CD4-positive, alpha-beta T cell treated with Interleukin-2 at 100 ng/mL for 4 hours (primary cell): ENCODE results near the gene DLST.
A peak's percentile ranks its signal among the peaks of the same experiment; 100 is the strongest.

Experiments used
- DNase-seq: peaks from one replicate; pipeline ENCODE4 v3.0.0-alpha.2; 2020; ENCODE audit warnings: low spot score

DLST gene

GRCh38 chr14:74896400-74896799, 14.7 kb downstream of the DLST start:
- no peak for DNase-seq

DNA sequence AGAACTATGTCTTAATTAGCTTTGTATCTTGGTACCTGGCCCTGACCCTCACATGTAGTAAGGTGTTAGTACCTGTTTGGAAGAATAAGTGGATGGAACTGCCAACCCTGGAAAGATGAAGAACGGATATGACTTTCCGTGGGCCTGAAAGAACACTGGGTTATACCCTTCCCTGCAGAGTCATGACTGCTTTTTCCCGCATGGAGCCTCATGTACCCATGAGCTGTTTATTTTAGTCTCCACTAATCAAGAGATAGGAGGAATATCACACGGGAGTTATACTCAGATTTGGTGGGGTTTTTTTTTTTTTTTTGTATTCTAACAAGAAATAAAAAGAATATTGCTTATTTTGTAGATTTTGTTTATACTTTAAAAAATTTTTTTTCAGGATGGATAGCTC, 15.9 kb downstream of the DLST start:
- no peak for DNase-seq

- no peak for DNase-seq
These were observed 16.4 kb downstream of the DLST start for GRCh38 chr14:74898083-74898482.

DNA sequence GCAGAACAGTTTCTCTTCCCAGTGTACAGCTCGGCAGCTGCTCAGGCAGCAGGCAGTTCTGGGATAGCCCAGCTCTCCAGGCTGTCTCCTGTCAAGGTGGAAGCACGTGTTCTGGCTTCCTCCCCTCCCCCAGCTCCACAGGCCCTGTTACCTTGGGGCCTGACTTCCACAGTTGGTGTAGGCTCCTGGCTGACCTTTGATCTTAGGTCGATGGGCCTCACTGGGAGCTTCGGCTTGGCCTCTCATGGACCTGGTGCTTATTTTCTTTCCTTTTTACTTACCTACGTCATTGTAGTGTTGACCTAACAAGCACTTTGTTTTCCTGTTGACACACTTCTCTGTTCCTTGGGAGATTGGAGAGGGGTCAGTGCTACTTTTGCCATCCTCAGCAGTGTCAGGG, 17.0 kb downstream of the DLST start:
- no peak for DNase-seq

- DNase-seq = no peak
These were observed 21.4 kb downstream of the DLST start for GRCh38 chr14:74902941-74903705.

GRCh38 chr14:74904635-74905503, 23.2 kb downstream of the DLST start:
- DNase-seq = no peak

GRCh38 chr14:74905595-74906142, 24.0 kb downstream of the DLST start:
- DNase-seq = peak; percentile 78

DNA sequence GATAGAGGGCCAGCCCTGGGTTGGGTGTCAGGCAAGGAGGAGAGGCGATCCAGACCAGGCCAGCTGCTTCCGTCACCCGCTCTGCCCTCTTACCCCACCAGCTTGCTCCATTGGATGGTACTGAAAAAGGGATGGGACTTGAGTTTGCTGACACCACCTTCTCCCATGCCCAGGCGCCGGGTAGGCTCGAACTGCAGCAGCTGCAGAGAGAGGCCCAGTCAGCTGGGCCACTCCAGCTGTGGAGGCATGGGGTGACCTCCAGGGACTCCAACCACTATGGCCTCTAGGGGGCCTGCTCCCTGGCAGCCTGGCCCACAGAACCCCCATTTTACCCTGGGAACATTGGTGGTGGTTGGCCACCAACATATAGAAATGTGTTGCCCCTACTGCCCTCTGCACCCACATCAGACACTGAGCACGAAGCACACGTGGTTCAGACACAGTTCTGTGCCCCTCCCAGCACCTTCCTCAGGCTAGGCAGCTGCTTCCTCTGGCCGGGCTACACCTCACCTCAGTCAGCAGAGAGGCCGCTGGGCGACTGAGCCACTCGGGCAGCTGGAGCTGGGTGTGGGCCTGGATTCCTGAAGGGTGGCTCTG, 25.3 kb downstream of the DLST start:
- DNase-seq = no peak

DNA sequence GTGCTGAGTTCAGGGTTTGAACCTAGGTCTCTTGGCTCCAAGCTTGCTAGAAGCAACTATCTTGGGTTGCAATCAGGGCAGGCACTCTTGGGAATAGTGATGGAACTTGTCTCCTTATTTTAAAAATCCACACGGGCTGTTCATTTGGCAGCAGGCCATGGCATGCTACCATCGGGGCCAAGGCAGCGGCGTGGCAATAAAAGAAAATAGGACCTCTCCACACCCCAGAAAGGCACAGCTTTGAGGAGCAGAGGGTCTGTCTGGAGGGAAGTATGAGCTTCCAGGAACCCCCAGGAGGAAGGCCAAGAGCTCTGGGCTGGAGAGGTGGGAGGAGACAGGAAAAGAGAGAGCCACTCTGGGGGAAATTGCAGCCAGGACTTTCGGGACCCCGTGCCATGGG, 26.0 kb downstream of the DLST start:
- no peak for DNase-seq

GRCh38 chr14:74908861-74909341, 27.2 kb downstream of the DLST start:
- no peak for DNase-seq

- no peak for DNase-seq
These were observed 27.8 kb downstream of the DLST start for GRCh38 chr14:74909501-74909900.

DNA sequence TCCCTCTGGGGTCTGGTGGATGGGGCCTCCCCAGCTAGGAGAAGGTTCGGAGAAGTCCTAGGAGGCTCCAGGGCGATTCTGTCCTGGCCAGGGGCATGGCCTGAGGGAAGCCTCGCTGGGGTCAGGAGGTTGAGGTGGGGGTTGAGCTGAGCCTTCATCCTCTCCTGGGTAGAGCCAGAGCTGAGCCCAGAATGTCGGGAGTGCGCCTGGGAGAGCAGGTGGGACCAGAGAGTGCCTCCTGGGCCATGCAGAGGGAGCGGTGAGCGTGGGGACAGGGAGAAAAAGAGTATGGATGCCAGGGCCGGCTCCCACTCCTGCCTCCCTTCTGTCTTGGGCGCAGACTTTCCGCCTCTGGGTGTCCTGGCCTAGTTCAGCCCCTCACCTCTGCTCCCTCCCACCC, 28.2 kb downstream of the DLST start:
- no peak for DNase-seq

- no peak for DNase-seq
These were observed 28.8 kb downstream of the DLST start for GRCh38 chr14:74910556-74910955.

DNA sequence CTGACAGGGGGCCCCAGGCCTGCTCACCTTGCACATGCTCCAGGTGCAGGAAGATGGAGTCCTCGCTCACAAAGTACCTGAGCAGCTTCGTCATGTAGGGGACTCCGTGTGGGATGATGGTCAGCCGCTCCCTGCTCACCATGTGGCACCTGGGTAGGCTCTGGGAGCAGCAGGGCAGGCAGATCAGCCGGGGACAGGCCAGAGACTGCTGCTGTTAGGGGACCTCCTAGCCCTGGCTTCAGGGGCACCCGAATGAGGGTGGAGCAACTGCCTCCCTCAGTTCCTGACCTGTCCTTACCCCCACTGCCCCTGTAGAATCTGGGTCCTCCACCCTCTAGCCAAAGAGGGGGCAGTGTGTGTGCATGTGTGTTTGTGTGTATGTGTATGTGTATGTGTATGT, 29.5 kb downstream of the DLST start:
- no peak for DNase-seq

- DNase-seq = no peak
These were observed 30.0 kb downstream of the DLST start for GRCh38 chr14:74911704-74912103.

- DNase-seq = no peak
These were observed 30.4 kb downstream of the DLST start for GRCh38 chr14:74912111-74912510.

GRCh38 chr14:74912801-74913200, 31.1 kb downstream of the DLST start:
- no peak for DNase-seq

DNA sequence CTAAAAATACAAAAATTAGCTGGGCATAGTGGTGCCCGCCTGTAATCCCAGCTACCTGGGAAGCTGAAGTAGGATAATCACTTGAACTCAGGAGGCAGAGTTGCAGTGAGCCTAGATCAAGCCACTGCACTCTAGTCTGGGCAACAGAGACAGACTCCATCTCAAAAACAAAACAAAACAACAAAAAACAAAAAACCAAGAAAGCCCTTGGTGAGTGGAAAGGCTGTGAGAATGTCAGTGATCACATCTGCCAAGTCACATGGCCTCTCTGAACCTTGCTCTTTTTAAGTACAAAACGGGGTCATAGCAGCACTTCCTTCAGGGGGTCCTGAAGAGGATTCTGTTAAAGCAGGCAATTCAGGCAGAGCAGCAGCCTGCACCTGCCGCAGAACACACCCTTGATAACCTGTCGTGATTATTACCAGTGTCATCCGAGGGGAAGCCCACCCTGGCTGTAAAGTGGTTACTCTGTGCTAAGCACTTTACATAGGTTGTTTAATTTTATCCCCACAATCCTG, 31.7 kb downstream of the DLST start:
- no peak for DNase-seq

- DNase-seq = peak; percentile 17
These were observed 32.4 kb downstream of the DLST start for GRCh38 chr14:74913986-74914573.

DNA sequence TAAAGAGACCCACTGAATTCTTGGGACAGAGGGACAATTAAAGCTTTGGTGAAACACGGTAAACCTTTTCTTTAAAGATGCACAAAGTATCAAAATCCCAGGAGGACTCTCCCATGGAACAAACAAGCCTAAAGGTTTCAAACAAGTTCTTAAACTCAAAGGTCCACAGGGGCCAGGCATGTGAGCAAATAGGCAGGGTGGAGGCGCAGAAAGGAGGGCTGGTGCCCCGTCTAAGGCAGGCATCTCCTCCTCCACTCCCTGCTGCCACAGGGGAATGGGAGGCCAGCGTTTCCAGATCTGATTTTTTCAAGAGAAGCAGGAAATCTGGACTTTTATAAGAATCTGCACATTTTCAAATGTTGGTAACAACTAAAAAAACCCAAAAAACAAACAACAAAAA, 33.7 kb downstream of the DLST start:
- no peak for DNase-seq

DNA sequence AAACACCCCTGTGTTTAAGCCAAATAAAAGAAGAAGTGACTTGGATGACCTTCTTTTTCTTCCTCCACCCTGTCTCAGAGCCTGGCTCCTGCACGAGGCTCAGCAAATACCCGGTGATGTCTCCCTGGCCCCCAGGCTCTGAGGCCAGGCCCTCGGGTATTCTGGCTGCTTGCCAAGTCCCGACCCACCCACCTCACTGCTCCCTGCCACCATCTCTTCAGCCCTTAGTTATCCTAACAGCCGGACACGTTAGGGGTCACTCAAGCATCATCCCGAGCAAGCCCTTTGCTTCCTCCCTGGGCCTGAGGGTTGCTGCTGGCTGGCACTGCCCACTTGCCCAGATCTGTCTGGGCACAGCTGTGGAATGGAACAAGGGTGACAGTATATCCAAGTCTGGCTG, 34.1 kb downstream of the DLST start:
- DNase-seq = no peak

DNA sequence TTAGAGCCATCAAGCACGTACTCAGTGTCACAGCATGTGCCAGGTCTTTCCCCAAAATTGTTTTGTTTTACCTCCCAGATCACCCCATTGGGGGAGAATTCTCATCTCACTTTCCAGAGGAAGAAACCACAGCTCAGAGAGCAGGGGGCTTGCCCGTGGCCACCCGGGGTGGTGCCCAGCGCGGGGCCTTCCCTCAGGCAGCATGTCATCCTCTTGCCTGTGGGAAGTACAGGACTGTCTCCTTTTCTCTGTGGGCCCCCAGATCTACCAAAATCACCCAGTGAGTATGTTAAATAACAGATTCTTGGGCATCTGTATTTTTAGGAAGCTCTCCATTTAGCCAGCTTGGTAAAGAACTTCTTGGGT, 35.4 kb downstream of the DLST start:
- no peak for DNase-seq
